HEK293 (cell line): Measurements from ENCODE around the gene SLC49A3.
"Not testable (repeated sequence)": the region's sequence is repeated elsewhere in the genome, so short reads cannot be mapped to it uniquely, and the experiment has no call there.

Experiments used
- CTCF ChIA-PET: fragments of 350-600 bp; formaldehyde crosslinking; extraction: SDS; loops from one replicate; lab custom pipeline; 2021; ENCODE audit warnings: antibody characterized with exemption; lab: Yijun Ruan, JAX
- POLR2A ChIA-PET: fragments of 300-600 bp; formaldehyde crosslinking; extraction: SDS; loops from one replicate; lab custom pipeline; 2020; ENCODE audit warnings: antibody characterized with exemption, inconsistent platforms; lab: Yijun Ruan, JAX
- H3K27ac ChIP-seq: fragments of 200-500 bp; sonication (Bioruptor generic); 2 replicates; pipeline ENCODE4 v1.5.1; 2014; ENCODE audit warnings: low read depth, low read length, control low read depth, inconsistent platforms; ENCODE audit errors: extremely low read depth
- H3K36me3 ChIP-seq, 2 experiments: fragments of 200-500 bp in 1 of 2; sonication (Bioruptor generic) in 1 of 2; 1 replicate in 1 of 2; 2 replicates in 1 of 2; pipeline ENCODE4 v1.5.1; 2014 to 2017; ENCODE audit warnings: inconsistent platforms in 2 of 2, low read length in 2 of 2; ENCODE audit not compliant: control insufficient read depth in 2 of 2, insufficient read depth in 1 of 2
- H3K4me1 ChIP-seq: fragments of 200-500 bp; sonication (Bioruptor generic); 2 replicates; pipeline ENCODE4 v1.5.1; 2014; ENCODE audit warnings: mild to moderate bottlenecking, low read length, inconsistent platforms; ENCODE audit not compliant: control insufficient read depth, insufficient read depth
- H3K4me3 ChIP-seq: 2 replicates; pipeline ENCODE4 v1.5.1; 2011; ENCODE audit warnings: low read depth, mild to moderate bottlenecking, control low read depth, low read length, moderate library complexity
- H3K9me3 ChIP-seq: fragments of 200-500 bp; sonication (Bioruptor generic); 2 replicates; pipeline ENCODE4 v1.5.1; 2014; ENCODE audit warnings: low read depth, low read length, inconsistent platforms; ENCODE audit not compliant: control insufficient read depth, insufficient read depth
- CTCF ChIP-seq: fragments of 450-650 bp; formaldehyde crosslinking; IDR thresholded peaks from 2 replicates; pipeline ENCODE4 v1.5.1; 2016; ENCODE audit warnings: missing biosample characterization, missing genetic modification characterization
- HOXC10 ChIP-seq: sonication (generic); formaldehyde crosslinking; IDR thresholded peaks from 2 replicates; pipeline ENCODE4 v1.8.1; 2023; ENCODE audit warnings: mild to moderate bottlenecking, missing genetic modification reagents
- KLF1 ChIP-seq: fragments of 450-650 bp; formaldehyde crosslinking; IDR thresholded peaks from 2 replicates; pipeline ENCODE4 v1.5.1; 2016; ENCODE audit warnings: missing biosample characterization, missing genetic modification characterization
- KLF8 ChIP-seq: fragments of 450-650 bp; formaldehyde crosslinking; IDR thresholded peaks from 2 replicates; pipeline ENCODE4 v1.5.1; 2016; ENCODE audit warnings: missing biosample characterization, missing genetic modification characterization
- KLF9 ChIP-seq: fragments of 450-650 bp; formaldehyde crosslinking; IDR thresholded peaks from 2 replicates; pipeline ENCODE4 v1.5.1; 2016; ENCODE audit warnings: missing biosample characterization, missing genetic modification characterization, low read depth
- MZF1 ChIP-seq: fragments of 450-650 bp; formaldehyde crosslinking; IDR thresholded peaks from 2 replicates; pipeline ENCODE4 v1.5.1; 2017; ENCODE audit warnings: missing biosample characterization, missing genetic modification characterization, borderline replicate concordance
- OVOL3 ChIP-seq: fragments of 450-650 bp; formaldehyde crosslinking; IDR thresholded peaks from 2 replicates; pipeline ENCODE4 v1.5.1; 2016; ENCODE audit warnings: missing biosample characterization, missing genetic modification characterization
- SCRT2 ChIP-seq: fragments of 450-650 bp; formaldehyde crosslinking; IDR thresholded peaks from 2 replicates; pipeline ENCODE4 v1.5.1; 2016; ENCODE audit warnings: missing biosample characterization, missing genetic modification characterization
- ZBTB1 ChIP-seq: fragments of 450-650 bp; formaldehyde crosslinking; IDR thresholded peaks from 2 replicates; pipeline ENCODE4 v1.5.1; 2016; ENCODE audit warnings: missing biosample characterization, missing genetic modification characterization
- ZBTB6 ChIP-seq: fragments of 450-650 bp; formaldehyde crosslinking; IDR thresholded peaks from 2 replicates; pipeline ENCODE4 v1.5.1; 2017; ENCODE audit warnings: missing biosample characterization, missing genetic modification characterization
- ZBTB8A ChIP-seq: fragments of 450-650 bp; formaldehyde crosslinking; IDR thresholded peaks from 2 replicates; pipeline ENCODE4 v1.5.1; 2016; ENCODE audit warnings: missing biosample characterization, missing genetic modification characterization
- ZNF155 ChIP-seq: fragments of 450-650 bp; formaldehyde crosslinking; IDR thresholded peaks from 2 replicates; pipeline ENCODE4 v1.5.1; 2016; ENCODE audit warnings: missing biosample characterization, missing genetic modification characterization
- ZNF169 ChIP-seq: fragments of 450-650 bp; formaldehyde crosslinking; IDR thresholded peaks from 2 replicates; pipeline ENCODE4 v1.5.1; 2016; ENCODE audit warnings: missing biosample characterization, missing genetic modification characterization
- ZNF239 ChIP-seq: fragments of 450-650 bp; formaldehyde crosslinking; IDR thresholded peaks from 2 replicates; pipeline ENCODE4 v1.5.1; 2016; ENCODE audit warnings: missing biosample characterization, missing genetic modification characterization
- ZNF341 ChIP-seq: fragments of 450-650 bp; formaldehyde crosslinking; IDR thresholded peaks from 2 replicates; pipeline ENCODE4; 2016; ENCODE audit warnings: low read depth, missing biosample characterization, missing genetic modification characterization
- ZNF350 ChIP-seq: fragments of 450-650 bp; formaldehyde crosslinking; IDR thresholded peaks from 2 replicates; pipeline ENCODE4 v1.5.0; 2017; ENCODE audit warnings: missing biosample characterization, mild to moderate bottlenecking, missing genetic modification characterization
- ZNF394 ChIP-seq: fragments of 450-650 bp; formaldehyde crosslinking; IDR thresholded peaks from 2 replicates; pipeline ENCODE4 v1.5.1; 2016; ENCODE audit warnings: missing biosample characterization, missing genetic modification characterization, mild to moderate bottlenecking, moderate library complexity, borderline replicate concordance
- ZNF48 ChIP-seq: fragments of 450-650 bp; formaldehyde crosslinking; IDR thresholded peaks from 2 replicates; pipeline ENCODE4 v1.5.1; 2016; ENCODE audit warnings: missing biosample characterization, missing genetic modification characterization
- ZNF510 ChIP-seq: fragments of 450-650 bp; formaldehyde crosslinking; IDR thresholded peaks from 2 replicates; pipeline ENCODE4 v1.5.1; 2018; ENCODE audit warnings: mild to moderate bottlenecking, missing genetic modification characterization, missing biosample characterization; ENCODE audit not compliant: insufficient replicate concordance
- ZNF660 ChIP-seq: fragments of 450-650 bp; IDR thresholded peaks from 2 replicates; pipeline ENCODE4 v1.5.1; 2018; ENCODE audit warnings: missing biosample characterization, mild to moderate bottlenecking, missing genetic modification characterization
- ZNF670 ChIP-seq: fragments of 450-650 bp; formaldehyde crosslinking; IDR thresholded peaks from 2 replicates; pipeline ENCODE4 v1.5.1; 2016; ENCODE audit warnings: missing biosample characterization, missing genetic modification characterization, low read depth
- ZNF677 ChIP-seq: fragments of 450-650 bp; IDR thresholded peaks from 2 replicates; pipeline ENCODE4 v1.5.0; 2018; ENCODE audit warnings: missing biosample characterization, mild to moderate bottlenecking, missing genetic modification characterization, moderate library complexity
- ZNF692 ChIP-seq: fragments of 450-650 bp; formaldehyde crosslinking; IDR thresholded peaks from 2 replicates; pipeline ENCODE4 v1.5.1; 2016; ENCODE audit warnings: missing biosample characterization, missing genetic modification characterization
- ZNF843 ChIP-seq: fragments of 450-650 bp; formaldehyde crosslinking; IDR thresholded peaks from 2 replicates; pipeline ENCODE4 v1.5.1; 2016; ENCODE audit warnings: missing biosample characterization, missing genetic modification characterization
- ZSCAN23 ChIP-seq: fragments of 450-650 bp; formaldehyde crosslinking; IDR thresholded peaks from 2 replicates; pipeline ENCODE4 v1.5.1; 2016; ENCODE audit warnings: missing biosample characterization, missing genetic modification characterization

Gene SLC49A3

GRCh38 chr4:732486-732885 lies 43.5 kb upstream of the SLC49A3 start (continued):
- TF ChIP-seq ZNF341, result no peak
- TF ChIP-seq ZNF155 (tag by site-specific recombination), result no peak
- TF ChIP-seq MZF1, result no peak
- no peak for TF ChIP-seq ZNF48

GRCh38 chr4:731954-732353 lies 43.0 kb upstream of the SLC49A3 start:
- peaks cover 0 to 59% of the 10 kb centered on the region in 2 experiments; a peak in 1 of 3 replicates for H3K36me3 ChIP-seq
- H3K27ac ChIP-seq, H3K4me1 ChIP-seq, H3K9me3 ChIP-seq, CTCF ChIA-PET, POLR2A ChIA-PET, H3K4me3 ChIP-seq: not testable (repeated sequence)
- 0 out of 2 replicates have a peak, but pooled peaks have one; percentile 9 for TF ChIP-seq KLF1

GRCh38 chr4:730946-731904 lies 42.3 kb upstream of the SLC49A3 start:
- TF ChIP-seq KLF8 (tag by site-specific recombination) (peak; percentile 98), KLF9 (peak; percentile 76), KLF1 (peak; percentile 81)
- H3K27ac ChIP-seq, H3K9me3 ChIP-seq, H3K4me3 ChIP-seq, POLR2A ChIA-PET, CTCF ChIA-PET, H3K4me1 ChIP-seq: not testable (repeated sequence)
- peaks cover 0 to 52% of the 10 kb centered on the region in 2 experiments; a peak in 1 of 3 replicates for H3K36me3 ChIP-seq

GRCh38 chr4:730511-730910 lies 41.6 kb upstream of the SLC49A3 start:
- Histone ChIP-seq H3K36me3 (peaks cover 0 to 47% of the 10 kb centered on the region in 2 experiments; a peak in 1 of 3 replicates), H3K9me3 (no peaks in the 10 kb centered on the region), H3K4me1 (0 out of 2 replicates have a peak, but pooled peaks cover 5% of the 10 kb centered on the region), H3K27ac (no peak overlapping the region), H3K4me3 (no peak overlapping the region)
- POLR2A ChIA-PET, result no interaction called here
- CTCF ChIA-PET, result no interaction called here
- TF ChIP-seq ZNF510 (tag by site-specific recombination), result no peak
- no peak for TF ChIP-seq CTCF
- no peak for TF ChIP-seq ZNF843 (tag by site-specific recombination)
- TF ChIP-seq ZNF394, result no peak
- no peak for TF ChIP-seq ZSCAN23 (tag by site-specific recombination)
- no peak for TF ChIP-seq ZNF670 (tag by site-specific recombination)
- TF ChIP-seq ZNF660 (tag by site-specific recombination), result no peak
- no peak for TF ChIP-seq ZNF677 (tag by site-specific recombination)
- TF ChIP-seq OVOL3 (tag by site-specific recombination), result no peak
- TF ChIP-seq ZBTB8A (tag by site-specific recombination), result no peak
- no peak for TF ChIP-seq SCRT2 (tag by site-specific recombination)
- TF ChIP-seq ZBTB1, result no peak
- no peak for TF ChIP-seq ZNF350 (tag by site-specific recombination)
- no peak for TF ChIP-seq HOXC10 (CRISPR knock-in tag)
- TF ChIP-seq ZNF692, result no peak
- no peak for TF ChIP-seq ZBTB6 (tag by site-specific recombination)
- TF ChIP-seq ZNF239 (tag by site-specific recombination), result no peak
- no peak for TF ChIP-seq ZNF169 (tag by site-specific recombination)
